Measurements from ENCODE around the gene TRUB1.
A peak's percentile ranks its signal among the peaks of the same experiment; 100 is the strongest.
"Not testable (repeated sequence)": the region's sequence is repeated elsewhere in the genome, so short reads cannot be mapped to it uniquely, and the experiment has no call there.

Gene TRUB1

DNA sequence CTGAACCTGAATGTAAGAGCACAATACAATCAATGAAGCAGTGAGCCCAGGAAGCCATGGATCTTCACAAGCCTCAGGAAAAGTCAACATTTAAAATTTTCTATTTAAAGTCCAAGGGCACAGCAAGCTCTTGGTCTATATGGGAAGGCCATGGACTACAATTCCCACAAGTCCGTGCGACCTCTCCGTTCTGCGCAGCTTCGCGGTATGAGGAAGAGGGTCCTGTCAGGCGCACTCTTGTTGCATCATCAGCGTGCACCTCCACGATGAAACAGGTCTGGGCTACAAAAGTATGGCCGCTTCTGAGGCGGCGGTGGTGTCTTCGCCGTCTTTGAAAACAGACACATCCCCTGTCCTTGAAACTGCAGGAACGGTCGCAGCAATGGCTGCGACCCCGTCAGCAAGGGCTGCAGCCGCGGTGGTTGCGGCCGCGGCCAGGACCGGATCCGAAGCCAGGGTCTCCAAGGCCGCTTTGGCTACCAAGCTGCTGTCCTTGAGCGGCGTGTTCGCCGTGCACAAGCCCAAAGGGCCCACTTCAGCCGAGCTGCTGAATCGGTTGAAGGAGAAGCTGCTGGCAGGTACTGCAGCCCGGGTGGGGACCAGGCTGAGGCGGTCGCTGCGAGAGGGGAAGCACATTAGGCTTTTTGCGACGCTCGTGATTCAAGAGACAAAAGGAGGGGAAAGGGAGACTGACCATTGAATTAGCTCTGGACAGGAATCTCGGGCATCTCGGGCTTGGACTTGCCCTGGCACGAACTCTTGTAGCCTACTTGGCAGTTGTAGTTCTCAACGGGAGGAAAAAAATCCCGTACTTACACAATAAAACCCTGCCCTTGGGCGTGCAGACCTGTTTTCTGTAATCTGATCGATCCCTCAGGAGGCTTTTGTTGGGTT, at the start of gene TRUB1:
Gene TRUB1 (plus strand): TSS at position 234 of the 894 bp plus-strand sequence. CDS start 59 bp downstream, at position 293.
- DNase-seq (ENCODE audit: low spot score in 2 of 2) (peak; percentile 72 to 83), ATAC-seq (replicated peaks; ENCODE audit: extremely low read depth, poor library complexity, severe bottlenecking) (peak; percentile 100)
- Mint-ChIP-seq H3K27ac (ENCODE audit: low read depth) (peak within 1 kb of the TSS; percentile 92), H3K27me3 (peaks cover 8% of the 10 kb centered on the region), H3K36me3 (ENCODE audit: insufficient read depth) (peaks cover 8% of the 10 kb centered on the region), H3K4me3 (peak within 1 kb of the TSS; percentile 90), H3K4me1 (peaks cover 30% of the 10 kb centered on the region), H3K9me3 (no peaks in the 10 kb centered on the region)

DNA sequence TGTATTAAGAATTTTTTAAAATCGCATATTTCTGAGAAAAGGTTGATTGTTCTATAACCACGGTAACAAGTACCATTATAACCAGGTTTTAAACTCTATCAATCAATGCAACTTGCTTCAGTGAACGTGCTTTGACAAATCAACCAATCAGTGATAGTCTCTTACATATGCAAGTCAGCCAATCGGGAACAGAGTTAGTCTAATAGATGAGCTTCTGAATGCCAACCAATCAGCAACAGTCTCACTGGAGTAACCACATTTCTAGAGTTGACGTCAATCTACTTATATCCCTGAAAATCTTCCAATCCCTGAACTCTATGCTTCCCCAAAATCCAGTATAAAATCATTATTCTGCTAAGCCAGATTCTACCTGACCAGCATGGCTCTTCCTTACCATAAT, 44.7 kb upstream of the TRUB1 start:
- H3K36me3 Mint-ChIP-seq (ENCODE audit: insufficient read depth): peaks cover 3% of the 10 kb centered on the region
- H3K27me3 Mint-ChIP-seq: peaks cover under 1% of the 10 kb centered on the region
- no peak overlapping the region for H3K4me3 Mint-ChIP-seq
- DNase-seq (ENCODE audit: low spot score in 2 of 2): no peak
- H3K9me3 Mint-ChIP-seq: no peaks in the 10 kb centered on the region
- H3K27ac Mint-ChIP-seq (ENCODE audit: low read depth): no peak overlapping the region
- no peak for ATAC-seq (replicated peaks; ENCODE audit: extremely low read depth, poor library complexity, severe bottlenecking)
- H3K4me1 Mint-ChIP-seq: no peaks in the 10 kb centered on the region

DNA sequence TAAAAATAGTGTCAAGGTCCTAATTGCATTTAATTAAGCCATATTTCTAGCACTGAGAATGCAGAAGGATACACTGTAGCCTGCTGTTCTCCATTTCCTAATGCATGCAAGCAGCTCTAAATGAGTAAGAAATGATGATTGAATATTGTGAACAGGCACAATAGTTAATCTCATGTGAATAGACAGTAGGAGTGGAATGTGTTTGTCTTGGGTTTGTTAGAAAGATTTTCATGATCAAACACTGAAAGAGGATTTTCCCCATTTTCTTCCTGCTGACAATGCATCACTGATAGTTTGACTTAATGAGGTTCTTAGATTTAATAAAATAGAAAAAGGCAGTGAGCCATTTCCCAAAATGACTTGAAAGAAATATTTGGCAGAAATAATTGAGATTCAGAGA, 43.1 kb upstream of the TRUB1 start:
- H3K4me1 Mint-ChIP-seq: no peaks in the 10 kb centered on the region
- H3K9me3 Mint-ChIP-seq: no peaks in the 10 kb centered on the region
- H3K4me3 Mint-ChIP-seq: no peak overlapping the region
- DNase-seq (ENCODE audit: low spot score in 2 of 2): no peak
- H3K27ac Mint-ChIP-seq (ENCODE audit: low read depth): no peak overlapping the region
- H3K36me3 Mint-ChIP-seq (ENCODE audit: insufficient read depth): peaks cover 3% of the 10 kb centered on the region
- ATAC-seq (replicated peaks; ENCODE audit: extremely low read depth, poor library complexity, severe bottlenecking): no peak
- H3K27me3 Mint-ChIP-seq: no peaks in the 10 kb centered on the region

DNA sequence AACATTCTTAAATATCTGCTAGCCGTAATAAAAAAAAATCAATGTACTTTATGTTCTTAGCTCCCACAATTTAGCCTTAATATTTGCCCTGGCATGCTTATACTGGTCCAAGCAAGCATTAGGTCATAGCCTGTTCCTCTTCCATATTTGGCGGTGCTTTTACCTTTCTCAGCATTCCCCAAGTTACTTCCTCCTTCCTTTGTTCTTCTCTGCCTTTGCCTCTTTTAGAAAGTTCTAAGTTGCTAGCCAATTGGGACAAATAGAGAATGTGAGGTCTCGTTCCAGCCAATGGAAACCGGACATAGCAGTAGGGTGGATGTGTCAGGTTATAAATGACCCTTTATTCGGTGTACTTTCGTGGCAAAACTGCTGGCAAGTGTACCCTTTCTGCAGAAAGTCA, 41.0 kb upstream of the TRUB1 start:
- H3K4me1 Mint-ChIP-seq; H3K27ac Mint-ChIP-seq (ENCODE audit: low read depth); H3K36me3 Mint-ChIP-seq (ENCODE audit: insufficient read depth); DNase-seq (ENCODE audit: low spot score in 2 of 2); H3K4me3 Mint-ChIP-seq; H3K9me3 Mint-ChIP-seq; ATAC-seq (replicated peaks; ENCODE audit: extremely low read depth, poor library complexity, severe bottlenecking): not testable (repeated sequence)
- peaks cover 13% of the 10 kb centered on the region for H3K27me3 Mint-ChIP-seq

DNA sequence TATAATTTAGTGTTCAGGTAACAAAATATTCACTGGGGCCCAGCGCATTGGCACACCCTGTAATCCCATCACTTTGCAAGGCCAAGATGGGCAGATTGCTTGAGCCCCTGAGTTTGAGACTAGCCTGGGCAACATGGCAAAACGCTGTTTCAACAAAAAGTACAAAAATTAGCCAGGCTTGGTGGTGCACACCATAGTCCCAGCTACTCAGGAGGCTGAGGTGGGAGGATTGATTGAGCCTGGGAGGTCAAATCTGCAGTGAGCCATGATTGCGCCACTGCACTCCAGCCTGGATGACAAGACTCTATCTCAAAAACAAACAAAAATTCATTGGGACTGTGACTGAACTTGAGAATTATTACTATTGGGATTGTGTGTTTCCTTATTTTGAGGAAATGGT, 40.4 kb upstream of the TRUB1 start:
- Mint-ChIP-seq H3K27me3 (peaks cover 17% of the 10 kb centered on the region), H3K4me3 (no peak overlapping the region), H3K36me3 (ENCODE audit: insufficient read depth) (peaks cover 3% of the 10 kb centered on the region), H3K4me1 (no peaks in the 10 kb centered on the region), H3K9me3 (no peaks in the 10 kb centered on the region), H3K27ac (ENCODE audit: low read depth) (no peak overlapping the region)
- ATAC-seq (replicated peaks; ENCODE audit: extremely low read depth, poor library complexity, severe bottlenecking): no peak
- no peak for DNase-seq (ENCODE audit: low spot score in 2 of 2)

DNA sequence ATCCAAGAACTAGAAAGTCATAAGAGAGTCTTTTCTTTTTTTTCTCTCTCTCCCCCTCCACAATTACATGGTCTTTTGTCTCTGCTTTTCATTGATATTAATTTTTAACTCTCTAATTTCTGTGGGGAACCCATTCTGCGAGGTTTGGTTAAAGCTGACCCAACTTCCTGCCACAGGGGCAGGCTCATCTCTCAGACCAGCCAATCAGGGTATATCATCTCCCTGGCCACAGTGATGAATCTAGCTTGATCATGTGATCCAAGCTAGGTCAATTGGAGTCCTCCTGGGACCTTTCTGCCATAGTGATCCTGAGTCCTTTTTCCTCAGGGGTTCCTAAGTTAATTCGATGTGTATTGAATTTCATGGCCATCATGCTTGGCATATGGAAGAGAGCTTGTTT, 38.0 kb upstream of the TRUB1 start:
- Mint-ChIP-seq H3K4me1 (no peaks in the 10 kb centered on the region), H3K27ac (ENCODE audit: low read depth) (no peak overlapping the region), H3K4me3 (no peak overlapping the region), H3K9me3 (no peaks in the 10 kb centered on the region), H3K36me3 (ENCODE audit: insufficient read depth) (peaks cover 3% of the 10 kb centered on the region), H3K27me3 (peaks cover 22% of the 10 kb centered on the region)
- no peak for DNase-seq (ENCODE audit: low spot score in 2 of 2)
- no peak for ATAC-seq (replicated peaks; ENCODE audit: extremely low read depth, poor library complexity, severe bottlenecking)

DNA sequence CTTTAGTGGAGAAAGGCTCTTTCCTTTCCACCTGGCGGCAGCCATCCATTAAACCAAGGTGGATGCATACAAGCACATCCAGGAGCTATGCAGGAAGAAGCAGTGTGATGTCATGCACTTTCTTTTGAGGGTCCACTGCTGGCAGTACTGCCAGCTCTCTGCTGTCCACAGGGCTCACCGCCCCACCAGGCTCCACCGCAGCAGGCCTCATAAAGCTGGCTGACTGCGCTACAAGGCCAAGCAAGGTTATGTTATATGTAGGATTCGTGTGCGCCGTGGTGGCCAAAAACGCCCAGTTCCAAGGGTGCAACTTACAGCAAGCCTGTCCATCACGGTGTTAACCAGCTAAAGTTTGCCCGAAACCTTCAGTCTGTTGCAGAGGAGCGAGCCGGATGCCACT, 37.3 kb upstream of the TRUB1 start:
- ATAC-seq (replicated peaks; ENCODE audit: extremely low read depth, poor library complexity, severe bottlenecking) (no peak), DNase-seq (ENCODE audit: low spot score in 2 of 2) (no peak)
- no peaks in the 10 kb centered on the region for H3K9me3 Mint-ChIP-seq
- H3K27me3 Mint-ChIP-seq: peaks cover 27% of the 10 kb centered on the region
- H3K36me3 Mint-ChIP-seq (ENCODE audit: insufficient read depth): no peaks in the 10 kb centered on the region
- no peak overlapping the region for H3K4me3 Mint-ChIP-seq
- no peaks in the 10 kb centered on the region for H3K4me1 Mint-ChIP-seq
- H3K27ac Mint-ChIP-seq (ENCODE audit: low read depth): no peak overlapping the region

DNA sequence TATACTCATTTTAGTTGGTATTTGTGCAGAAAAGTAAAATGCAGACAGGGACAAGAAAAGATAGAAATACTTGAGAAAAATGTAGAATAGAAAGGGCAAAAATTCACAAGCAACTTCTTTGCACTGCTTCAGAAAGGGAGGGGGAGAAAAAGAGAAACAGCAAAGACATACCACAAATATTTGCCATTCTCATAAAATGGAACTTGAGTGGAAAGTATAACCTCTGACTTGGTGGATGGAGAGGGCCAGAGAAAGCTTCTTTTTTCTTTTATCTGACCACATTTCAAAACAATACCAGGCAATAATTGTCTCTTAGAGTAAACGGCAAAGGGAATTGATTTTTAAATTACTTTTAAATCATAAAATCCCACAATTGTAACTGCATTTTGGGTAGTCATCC, 35.8 kb upstream of the TRUB1 start:
- no peaks in the 10 kb centered on the region for H3K36me3 Mint-ChIP-seq (ENCODE audit: insufficient read depth)
- peaks cover 27% of the 10 kb centered on the region for H3K27me3 Mint-ChIP-seq
- DNase-seq (ENCODE audit: low spot score in 2 of 2): no peak
- H3K9me3 Mint-ChIP-seq: no peaks in the 10 kb centered on the region
- H3K4me1 Mint-ChIP-seq: no peaks in the 10 kb centered on the region
- ATAC-seq (replicated peaks; ENCODE audit: extremely low read depth, poor library complexity, severe bottlenecking): no peak
- H3K4me3 Mint-ChIP-seq: no peak overlapping the region
- H3K27ac Mint-ChIP-seq (ENCODE audit: low read depth): no peak overlapping the region

DNA sequence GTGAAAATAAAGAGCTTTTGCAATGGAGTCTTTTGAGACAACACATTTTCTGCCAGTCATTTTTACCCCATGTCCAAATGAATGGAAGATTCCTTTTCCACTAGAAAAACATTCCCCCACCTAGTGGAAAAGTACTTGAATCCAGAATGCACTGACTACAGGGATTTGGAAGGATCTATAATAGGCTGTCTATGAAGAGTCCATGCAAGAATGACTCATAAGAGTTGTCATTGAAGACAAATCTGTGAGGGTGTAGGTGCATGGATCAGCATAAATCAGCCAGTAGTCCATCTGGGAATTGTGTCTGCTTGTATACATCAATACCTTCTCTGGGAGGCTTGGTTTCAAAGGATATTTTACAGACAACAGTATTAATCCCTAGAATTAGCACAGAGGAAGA, 32.5 kb upstream of the TRUB1 start:
- Mint-ChIP-seq H3K27me3 (peaks cover 35% of the 10 kb centered on the region), H3K36me3 (ENCODE audit: insufficient read depth) (no peaks in the 10 kb centered on the region), H3K27ac (ENCODE audit: low read depth) (no peak overlapping the region), H3K9me3 (no peaks in the 10 kb centered on the region), H3K4me1 (no peaks in the 10 kb centered on the region), H3K4me3 (no peak overlapping the region)
- ATAC-seq (replicated peaks; ENCODE audit: extremely low read depth, poor library complexity, severe bottlenecking) (no peak), DNase-seq (ENCODE audit: low spot score in 2 of 2) (no peak)

DNA sequence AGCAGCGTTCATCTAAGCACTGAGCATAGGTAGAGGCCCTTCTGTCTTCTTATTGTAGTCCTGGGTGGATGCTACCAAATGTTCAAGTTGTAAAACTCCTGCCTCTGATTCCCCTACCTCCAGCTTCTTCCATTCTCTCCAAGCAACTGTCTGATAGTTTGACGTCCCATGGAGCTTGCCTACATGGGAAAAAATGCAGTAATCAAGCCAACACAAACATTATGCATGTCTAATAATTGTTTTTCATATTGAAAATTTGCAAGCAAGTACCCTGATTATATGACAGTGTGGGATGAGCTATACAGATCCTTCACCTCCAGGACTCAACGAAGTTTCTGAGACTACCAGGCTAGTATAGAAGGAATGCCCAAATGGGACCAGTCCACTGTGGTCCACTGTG, 31.0 kb upstream of the TRUB1 start:
- H3K27me3 Mint-ChIP-seq: peaks cover 23% of the 10 kb centered on the region

DNA sequence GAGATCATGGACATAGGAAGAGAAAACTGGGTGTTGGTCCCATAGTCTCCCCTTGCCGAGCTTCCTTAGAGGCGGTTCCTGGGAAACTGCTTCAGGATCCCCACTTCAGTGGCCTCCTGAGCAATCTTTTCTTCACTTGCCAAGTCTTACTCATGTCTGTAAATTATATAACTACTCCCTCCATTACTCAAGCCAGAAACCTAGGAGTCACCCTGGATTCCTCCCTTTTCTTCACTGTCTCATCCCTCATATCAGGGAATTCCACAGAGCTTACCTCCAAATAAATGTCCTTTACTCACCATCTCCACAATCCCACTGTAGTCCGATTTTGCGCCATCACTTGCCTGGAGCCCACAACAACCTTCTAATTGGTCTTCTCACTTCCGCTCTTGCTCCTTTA, 29.1 kb upstream of the TRUB1 start:
- Mint-ChIP-seq H3K27me3 (peaks cover 18% of the 10 kb centered on the region), H3K36me3 (ENCODE audit: insufficient read depth) (no peaks in the 10 kb centered on the region), H3K4me3 (no peak overlapping the region), H3K27ac (ENCODE audit: low read depth) (no peak overlapping the region), H3K4me1 (no peaks in the 10 kb centered on the region), H3K9me3 (no peaks in the 10 kb centered on the region)
- no peak for ATAC-seq (replicated peaks; ENCODE audit: extremely low read depth, poor library complexity, severe bottlenecking)
- no peak for DNase-seq (ENCODE audit: low spot score in 2 of 2)

More for the DNA sequence above, 31.0 kb upstream of the TRUB1 start:
- H3K36me3 Mint-ChIP-seq (ENCODE audit: insufficient read depth): no peaks in the 10 kb centered on the region
- DNase-seq (ENCODE audit: low spot score in 2 of 2) (no peak), ATAC-seq (replicated peaks; ENCODE audit: extremely low read depth, poor library complexity, severe bottlenecking) (no peak)
- H3K27ac Mint-ChIP-seq (ENCODE audit: low read depth): no peak overlapping the region
- no peaks in the 10 kb centered on the region for H3K9me3 Mint-ChIP-seq
- no peak overlapping the region for H3K4me3 Mint-ChIP-seq
- no peaks in the 10 kb centered on the region for H3K4me1 Mint-ChIP-seq

DNA sequence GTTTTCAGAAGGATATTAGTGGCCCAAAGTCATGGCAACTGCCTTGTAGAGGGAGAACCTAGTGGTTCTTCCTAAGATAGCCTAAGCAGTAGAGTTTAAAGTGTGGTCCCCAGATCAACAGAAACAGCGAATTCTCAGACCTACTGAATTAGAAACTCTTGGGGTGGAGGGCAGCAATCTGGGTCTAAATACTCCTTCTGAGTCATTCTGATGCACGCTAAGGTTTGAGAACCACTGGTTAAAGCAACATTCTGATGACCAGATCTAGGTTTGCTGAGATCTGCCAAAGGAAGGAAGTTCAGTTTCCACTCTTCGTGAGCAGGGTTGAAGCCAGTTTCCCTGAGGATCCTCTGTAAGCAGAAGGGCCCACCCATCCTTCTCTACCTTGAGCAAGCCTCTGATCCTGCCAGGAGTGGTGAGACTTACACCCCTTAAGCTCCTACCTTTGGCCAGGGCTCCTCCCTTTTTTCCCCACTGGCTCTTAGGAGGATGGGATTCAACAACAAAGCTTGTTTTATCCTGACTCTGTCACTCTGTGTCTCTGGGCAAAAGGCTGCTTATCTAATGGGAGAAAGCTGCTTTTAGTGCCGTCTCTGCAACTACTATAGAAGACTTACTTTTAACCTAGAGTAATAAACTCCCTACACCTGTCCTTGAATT, 26.8 kb upstream of the TRUB1 start:
- DNase-seq (ENCODE audit: low spot score in 2 of 2): no peak
- no peak overlapping the region for H3K27ac Mint-ChIP-seq (ENCODE audit: low read depth)
- no peak for ATAC-seq (replicated peaks; ENCODE audit: extremely low read depth, poor library complexity, severe bottlenecking)
- H3K9me3 Mint-ChIP-seq: no peaks in the 10 kb centered on the region
- no peaks in the 10 kb centered on the region for H3K36me3 Mint-ChIP-seq (ENCODE audit: insufficient read depth)
- no peaks in the 10 kb centered on the region for H3K4me1 Mint-ChIP-seq
- H3K4me3 Mint-ChIP-seq: no peak overlapping the region
- peaks cover 8% of the 10 kb centered on the region for H3K27me3 Mint-ChIP-seq
